Keratinocyte (primary cell): ENCODE measurements around the gene FAM118B. TPM values are rescaled to one million over a fixed set of nuclear protein-coding genes. Genes with fewer than 3 reads are reported as not detected.
A peak's percentile ranks its signal among the peaks of the same experiment; 100 is the strongest.

Experiments used
- DNase-seq: peaks from one replicate; pipeline ENCODE4 v3.0.0-alpha.2; 2011; ENCODE audit warnings: low read depth, missing footprints, low spot score
- FAIRE-seq: peaks from 2 replicates; lab custom pipeline; 2011; peaks lifted over from hg19 to GRCh38; lab: Jason Lieb, UNC
- H2AFZ ChIP-seq: 2 replicates; pipeline ENCODE4 v1.6.0; 2012; ENCODE audit warnings: low read length, control low read depth, inconsistent platforms; ENCODE audit not compliant: control insufficient read depth
- H3K27ac ChIP-seq: 2 replicates; pipeline ENCODE4 v1.5.1; 2011; ENCODE audit warnings: low read length; ENCODE audit not compliant: control insufficient read depth, insufficient read depth
- H3K27me3 ChIP-seq: 3 replicates; pipeline ENCODE4 v1.6.0; 2011; ENCODE audit warnings: low read length; ENCODE audit not compliant: control insufficient read depth, insufficient read depth; ENCODE audit errors: extremely low read depth
- H3K36me3 ChIP-seq, 2 experiments: 2 replicates in 1 of 2; 3 replicates in 1 of 2; pipeline ENCODE4 v1.5.1; 2011; ENCODE audit warnings: low read length in 2 of 2, mild to moderate bottlenecking in 1 of 2; ENCODE audit not compliant: control insufficient read depth in 2 of 2, insufficient read depth in 2 of 2; ENCODE audit errors: extremely low read depth in 1 of 2
- H3K4me1 ChIP-seq: 3 replicates; pipeline ENCODE4 v1.5.1; 2011; ENCODE audit warnings: low read length; ENCODE audit not compliant: control insufficient read depth, insufficient read depth; ENCODE audit errors: extremely low read depth
- H3K4me2 ChIP-seq: 3 replicates; pipeline ENCODE4 v1.6.0; 2011; ENCODE audit warnings: low read depth, low read length; ENCODE audit not compliant: control insufficient read depth, insufficient read depth; ENCODE audit errors: extremely low read depth
- H3K4me3 ChIP-seq, 3 experiments: fragments of 200-600 bp in 1 of 3; sonication (generic) in 1 of 3; 2 replicates in 2 of 3; 3 replicates in 1 of 3; pipeline ENCODE4 v1.5.1; 2011 to 2016; ENCODE audit warnings: low read length in 3 of 3, mild to moderate bottlenecking in 3 of 3, control low read depth in 2 of 3, inconsistent platforms in 1 of 3, low read depth in 1 of 3, mixed read lengths in 1 of 3, mixed run types in 1 of 3, moderate library complexity in 1 of 3; ENCODE audit not compliant: control insufficient read depth in 2 of 3, insufficient read depth in 2 of 3; ENCODE audit errors: extremely low read depth in 1 of 3
- H3K79me2 ChIP-seq: 2 replicates; pipeline ENCODE4 v1.6.0; 2012; ENCODE audit warnings: low read length; ENCODE audit not compliant: control insufficient read depth, insufficient read depth
- H3K9ac ChIP-seq: 3 replicates; pipeline ENCODE4 v1.6.0; 2011; ENCODE audit warnings: low read length; ENCODE audit not compliant: control insufficient read depth, insufficient read depth; ENCODE audit errors: extremely low read depth
- H3K9me1 ChIP-seq: 3 replicates; pipeline ENCODE4 v1.6.0; 2011; ENCODE audit warnings: low read length; ENCODE audit not compliant: control insufficient read depth, insufficient read depth; ENCODE audit errors: extremely low read depth
- H3K9me3 ChIP-seq: 2 replicates; pipeline ENCODE4 v1.5.1; 2012; ENCODE audit warnings: low read depth, low read length; ENCODE audit not compliant: control insufficient read depth
- H4K20me1 ChIP-seq: 3 replicates; pipeline ENCODE4 v1.6.0; 2011; ENCODE audit warnings: low read length; ENCODE audit not compliant: control insufficient read depth, insufficient read depth; ENCODE audit errors: extremely low read depth
- EZH2 ChIP-seq: IDR thresholded peaks from one replicate; pipeline ENCODE4 v1.6.1; 2012; ENCODE audit warnings: inconsistent platforms, mild to moderate bottlenecking, low read length, moderate library complexity
- dilution Hi-C: fragments of 300-500 bp; cut with MboI; formaldehyde crosslinking; loops from one replicate; pipeline ENCODE4 v1.7.0; 2020; ENCODE audit warnings: low sequenced_read_pairs; ENCODE audit not compliant: extremely low pct_ligation_motif_present
- polyA minus RNA-seq, 3 experiments: library from RNA; depleted of rRNA, polyadenylated mRNA; stranded (reverse); fragments of >200 nt; gene quantifications; 1 replicate in 1 of 3; 2 replicates in 1 of 3; 3 replicates in 1 of 3; pipeline ENCODE4 v1.2.3, GENCODE V29; 2011
- polyA plus RNA-seq, 5 experiments: library from polyadenylated mRNA; depleted of rRNA in 3 of 5; stranded (reverse) in 3 of 5; stranded (forward) in 1 of 5; unstranded in 1 of 5; fragments of >200 nt; gene quantifications; 1 replicate in 1 of 5; 2 replicates in 3 of 5; 3 replicates in 1 of 5; pipeline versions ENCODE4 v1.2.1 to v1.2.3, GENCODE V29; 2011 to 2012; ENCODE audit warnings: missing spikeins in 2 of 5, low read depth in 1 of 5, low replicate concordance in 1 of 5
- TF ChIP-seq, protein P1 (sequence below), 3 experiments: IDR thresholded peaks in 1 of 3; conservative IDR thresholded peaks in 1 of 3; optimal IDR thresholded peaks in 1 of 3; 2 replicates in 2 of 3; 3 replicates in 1 of 3; pipeline versions ENCODE3 to v1.5.1; 2011; ENCODE audit warnings: low read length in 3 of 3, mild to moderate bottlenecking in 3 of 3, moderate library complexity in 2 of 3, control low read depth in 1 of 3, inconsistent platforms in 1 of 3; ENCODE audit not compliant: insufficient read depth in 2 of 3; ENCODE audit errors: extremely low read depth in 1 of 3

FAM118B gene
- polyA plus RNA-seq (26.5 to 32.0 TPM (median 28.0 TPM) in 3 replicates), polyA minus RNA-seq (6.6 to 12.9 TPM (median 11.9 TPM) in 3 replicates)
- polyA plus RNA-seq (2011; ENCODE audit: low read depth), result 8.8 TPM
- 21.4 and 32.5 TPM in 2 replicates for polyA plus RNA-seq (2011; cell fraction: cytosol; rRNA removed)
- 22.4 and 24.8 TPM in 2 replicates for polyA plus RNA-seq (2011; cell fraction: nucleus; rRNA removed)
- 17.5 and 17.6 TPM in 2 replicates for polyA plus RNA-seq (2012; ENCODE audit: low replicate concordance)
- 9.6 TPM for polyA minus RNA-seq (2011; cell fraction: cytosol; rRNA and poly(A)+ RNA removed)
- 9.9 and 17.9 TPM in 2 replicates for polyA minus RNA-seq (2011; cell fraction: nucleus; rRNA and poly(A)+ RNA removed)

- Histone ChIP-seq H3K4me2 (peak within 1 kb of the TSS; percentile 100), H3K27me3 (no peaks in the 10 kb centered on the region), H3K4me1 (peaks cover 16% of the 10 kb centered on the region), H3K9me1 (peaks cover 2% of the 10 kb centered on the region), H3K4me3 (peak within 1 kb of the TSS; percentile 56 to 89 (median 78)), H3K9me3 (no peaks in the 10 kb centered on the region), H2AFZ (peak within 1 kb of the TSS; percentile 83), H3K79me2 (peaks cover 44% of the 10 kb centered on the region), H3K27ac (peak within 1 kb of the TSS; percentile 75), H3K36me3 (peaks cover 6 to 8% of the 10 kb centered on the region in 2 experiments), H4K20me1 (no peaks in the 10 kb centered on the region), H3K9ac (peak within 1 kb of the TSS; percentile 97)
- TF ChIP-seq EZH2, result no peak
- TF ChIP-seq, protein P1, sequence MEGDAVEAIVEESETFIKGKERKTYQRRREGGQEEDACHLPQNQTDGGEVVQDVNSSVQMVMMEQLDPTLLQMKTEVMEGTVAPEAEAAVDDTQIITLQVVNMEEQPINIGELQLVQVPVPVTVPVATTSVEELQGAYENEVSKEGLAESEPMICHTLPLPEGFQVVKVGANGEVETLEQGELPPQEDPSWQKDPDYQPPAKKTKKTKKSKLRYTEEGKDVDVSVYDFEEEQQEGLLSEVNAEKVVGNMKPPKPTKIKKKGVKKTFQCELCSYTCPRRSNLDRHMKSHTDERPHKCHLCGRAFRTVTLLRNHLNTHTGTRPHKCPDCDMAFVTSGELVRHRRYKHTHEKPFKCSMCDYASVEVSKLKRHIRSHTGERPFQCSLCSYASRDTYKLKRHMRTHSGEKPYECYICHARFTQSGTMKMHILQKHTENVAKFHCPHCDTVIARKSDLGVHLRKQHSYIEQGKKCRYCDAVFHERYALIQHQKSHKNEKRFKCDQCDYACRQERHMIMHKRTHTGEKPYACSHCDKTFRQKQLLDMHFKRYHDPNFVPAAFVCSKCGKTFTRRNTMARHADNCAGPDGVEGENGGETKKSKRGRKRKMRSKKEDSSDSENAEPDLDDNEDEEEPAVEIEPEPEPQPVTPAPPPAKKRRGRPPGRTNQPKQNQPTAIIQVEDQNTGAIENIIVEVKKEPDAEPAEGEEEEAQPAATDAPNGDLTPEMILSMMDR (optimal IDR thresholded peaks at IDR 0.05 in 1 of 3, IDR thresholded peaks at IDR 0.05 in 1 of 3, conservative IDR thresholded peaks at IDR 0.05 in 1 of 3; ENCODE audit: extremely low read depth in 1 of 3, insufficient read depth in 2 of 3, low read length in 3 of 3), result no peak
- DNase-seq (peak; percentile 75), FAIRE-seq (peak; percentile 26)
- dilution Hi-C loops, result loop anchor here (25.0 kb wide), 1 partner anchor 274 kb away; the partner anchor contains the start of gene VSIG10L2
Measured at GRCh38 chr11:126211236-126212088, at the start of gene FAM118B, which contains the start of gene RPUSD4. TSS of gene FAM118B (plus strand) at chr11:126211782. CDS start at chr11:126235002, 23,220 bp downstream. TSS of gene RPUSD4 (minus strand) at chr11:126211650. CDS start at chr11:126211638, 12 bp downstream.

- Histone ChIP-seq H3K9me3 (no peaks in the 10 kb centered on the region), H3K4me2 (peak overlapping the region; percentile 31), H3K9me1 (no peaks in the 10 kb centered on the region), H3K9ac (no peak overlapping the region), H2AFZ (peak overlapping the region; percentile 39), H3K4me3 (no peak overlapping the region), H3K36me3 (no peaks in the 10 kb centered on the region), H3K4me1 (peaks cover 7% of the 10 kb centered on the region), H3K79me2 (no peaks in the 10 kb centered on the region), H4K20me1 (no peaks in the 10 kb centered on the region), H3K27me3 (no peaks in the 10 kb centered on the region), H3K27ac (no peak overlapping the region)
- TF ChIP-seq, protein P1 (optimal IDR thresholded peaks at IDR 0.05 in 1 of 3, IDR thresholded peaks at IDR 0.05 in 1 of 3, conservative IDR thresholded peaks at IDR 0.05 in 1 of 3; ENCODE audit: extremely low read depth in 1 of 3, insufficient read depth in 2 of 3, low read length in 3 of 3), result no peak
- TF ChIP-seq EZH2, result no peak
- dilution Hi-C loops, result no loop called here
- DNase-seq (no peak), FAIRE-seq (no peak)
Measured at GRCh38 chr11:126162306-126163030, 49.1 kb upstream of the FAM118B start.
